Liver (tissue), 9 donors: ENCODE data around the gene CLDN14. TPM values are rescaled to one million over a fixed set of nuclear protein-coding genes. Genes with fewer than 3 reads are reported as not detected.

Experiments used
- DNase-seq: peaks from one replicate; pipeline ENCODE4 v3.0.0-alpha.2; 2017; ENCODE audit warnings: low spot score
- H3K27ac ChIP-seq, 2 donors: one replicate each; pipeline ENCODE4 v1.7.0; 2013; ENCODE audit warnings: inconsistent platforms in 2 of 2, low read length in 2 of 2, control low read depth in 1 of 2, low read depth in 1 of 2, mild to moderate bottlenecking in 1 of 2
- H3K27me3 ChIP-seq, 4 donors: one replicate each; pipeline versions ENCODE4 v1.6.1 to v1.7.0; 2013; ENCODE audit warnings: low read length in 3 of 4, inconsistent platforms in 1 of 4, mild to moderate bottlenecking in 1 of 4, moderate library complexity in 1 of 4; ENCODE audit not compliant: control insufficient read depth in 4 of 4, insufficient read depth in 4 of 4
- H3K36me3 ChIP-seq, 4 donors: one replicate each; pipeline versions ENCODE4 v1.6.1 to v1.7.0; 2013; ENCODE audit warnings: low read length in 3 of 4, mild to moderate bottlenecking in 3 of 4, low read depth in 1 of 4, moderate library complexity in 1 of 4; ENCODE audit not compliant: control insufficient read depth in 4 of 4, insufficient read depth in 3 of 4
- H3K4me1 ChIP-seq, 4 donors: one replicate each; pipeline versions ENCODE4 v1.6.1 to v1.7.0; 2013; ENCODE audit warnings: low read length in 3 of 4, mild to moderate bottlenecking in 3 of 4, moderate library complexity in 1 of 4; ENCODE audit not compliant: control insufficient read depth in 4 of 4, insufficient read depth in 4 of 4
- H3K4me3 ChIP-seq, 3 donors: one replicate each; pipeline versions ENCODE4 v1.6.1 to v1.7.0; 2013; ENCODE audit warnings: low read length in 3 of 3, control low read depth in 1 of 3, low read depth in 1 of 3, mild to moderate bottlenecking in 1 of 3
- H3K9ac ChIP-seq, 2 donors: one replicate each; pipeline ENCODE4 v1.7.0; 2013; ENCODE audit warnings: low read length in 2 of 2, mild to moderate bottlenecking in 2 of 2, moderate library complexity in 2 of 2, control low read depth in 1 of 2, low read depth in 1 of 2
- H3K9me3 ChIP-seq, 4 donors: one replicate each; pipeline versions ENCODE4 v1.6.1 to v1.7.0; 2013; ENCODE audit warnings: low read length in 3 of 4; ENCODE audit not compliant: control insufficient read depth in 4 of 4
- EGR1 ChIP-seq, 2 donors: IDR thresholded peaks; 2 replicates each; pipeline ENCODE4 v1.6.1; 2016 to 2018; ENCODE audit warnings: antibody characterized with exemption in 2 of 2, low read depth in 2 of 2
- FOXA1 ChIP-seq: IDR thresholded peaks from 2 replicates; pipeline ENCODE4 v1.6.1; 2016; ENCODE audit warnings: antibody characterized with exemption
- FOXA2 ChIP-seq: IDR thresholded peaks from 2 replicates; pipeline ENCODE4 v1.6.1; 2016; ENCODE audit warnings: antibody characterized with exemption
- HNF4A ChIP-seq, 2 donors: conservative IDR thresholded peaks; 2 replicates each; pipeline ENCODE4 v1.6.1; 2016; ENCODE audit warnings: antibody characterized with exemption in 2 of 2, mild to moderate bottlenecking in 2 of 2
- HNF4G ChIP-seq: IDR thresholded peaks from 2 replicates; pipeline ENCODE4 v1.6.1; 2016; ENCODE audit warnings: antibody characterized with exemption
- JUND ChIP-seq, 2 donors: IDR thresholded peaks; 2 replicates each; pipeline ENCODE4 v1.6.1; 2016; ENCODE audit warnings: antibody characterized with exemption in 2 of 2
- NR2F2 ChIP-seq: IDR thresholded peaks from 2 replicates; pipeline ENCODE4 v1.6.1; 2016; ENCODE audit warnings: antibody characterized with exemption
- RAD21 ChIP-seq, 2 donors: IDR thresholded peaks; 2 replicates each; pipeline ENCODE4 v1.6.1; 2016; ENCODE audit warnings: antibody characterized with exemption in 2 of 2, mild to moderate bottlenecking in 2 of 2
- RXRA ChIP-seq, 2 donors: IDR thresholded peaks; 2 replicates each; pipeline ENCODE4 v1.6.1; 2017 to 2018; ENCODE audit warnings: antibody characterized with exemption in 2 of 2, mild to moderate bottlenecking in 1 of 2
- SP1 ChIP-seq: IDR thresholded peaks from 2 replicates; pipeline ENCODE4 v1.6.1; 2018; ENCODE audit warnings: antibody characterized with exemption, mild to moderate bottlenecking
- TAF1 ChIP-seq: conservative IDR thresholded peaks from 2 replicates; pipeline ENCODE4 v1.6.1; 2016; ENCODE audit warnings: antibody characterized with exemption, mild to moderate bottlenecking
- YY1 ChIP-seq: IDR thresholded peaks from 2 replicates; pipeline ENCODE4 v1.6.1; 2016; ENCODE audit warnings: antibody characterized with exemption, mild to moderate bottlenecking
- WGBS: extraction: QIAGEN DNeasy Blood & Tissue Kit; methylation state at CpG from one replicate; pipeline ENCODE4 v1.1.7; 2013; 5-methylcytosine and 5-hydroxymethylcytosine counted together
- polyA plus RNA-seq, 2 donors: library from polyadenylated mRNA; stranded (reverse) in 1 of 2; unstranded in 1 of 2; fragments of 200-250 nt in 1 of 2; fragments of >200 nt in 1 of 2; fragmentation: Nextera tagmentation in 1 of 2; extraction: Ambion mirVana in 1 of 2; gene quantifications; one replicate each; pipeline versions ENCODE4 v1.2.1 to v1.2.3, GENCODE V29; 2013 to 2015
- total RNA-seq, 2 donors: library from RNA; depleted of rRNA; stranded (reverse); fragments of >200 nt; gene quantifications; one replicate each; pipeline ENCODE4 v1.2.3, GENCODE V29; 2014
- TF ChIP-seq, protein P1 (sequence below): IDR thresholded peaks from 2 replicates; pipeline ENCODE4 v1.6.1; 2016; ENCODE audit warnings: antibody characterized with exemption
- TF ChIP-seq, protein P2 (sequence below): IDR thresholded peaks from 2 replicates; pipeline ENCODE4 v1.6.1; 2016; ENCODE audit warnings: antibody characterized with exemption
- TF ChIP-seq, protein P3 (sequence below): IDR thresholded peaks from 2 replicates; pipeline ENCODE4 v1.6.1; 2016; ENCODE audit warnings: antibody characterized with exemption
- TF ChIP-seq, protein P4 (sequence below): fragments of 150-350 bp; IDR thresholded peaks from 2 replicates; pipeline ENCODE4 v1.5.1; 2017; ENCODE audit warnings: improper control_type of control experiment, low read depth, low read length; ENCODE audit not compliant: missing input control
- TF ChIP-seq, protein P5 (sequence below): IDR thresholded peaks from 2 replicates; pipeline ENCODE4 v1.6.1; 2016; ENCODE audit warnings: antibody characterized with exemption, mild to moderate bottlenecking
- donor health status: healthy.
- donor health status: healthy.
- donor health status: healthy.
- donor health status: healthy.
- donor health status: healthy.

CLDN14 gene
- total and polyA plus RNA-seq, 4 donors, result 6.3 to 19.4 (median 13.4) TPM

DNA sequence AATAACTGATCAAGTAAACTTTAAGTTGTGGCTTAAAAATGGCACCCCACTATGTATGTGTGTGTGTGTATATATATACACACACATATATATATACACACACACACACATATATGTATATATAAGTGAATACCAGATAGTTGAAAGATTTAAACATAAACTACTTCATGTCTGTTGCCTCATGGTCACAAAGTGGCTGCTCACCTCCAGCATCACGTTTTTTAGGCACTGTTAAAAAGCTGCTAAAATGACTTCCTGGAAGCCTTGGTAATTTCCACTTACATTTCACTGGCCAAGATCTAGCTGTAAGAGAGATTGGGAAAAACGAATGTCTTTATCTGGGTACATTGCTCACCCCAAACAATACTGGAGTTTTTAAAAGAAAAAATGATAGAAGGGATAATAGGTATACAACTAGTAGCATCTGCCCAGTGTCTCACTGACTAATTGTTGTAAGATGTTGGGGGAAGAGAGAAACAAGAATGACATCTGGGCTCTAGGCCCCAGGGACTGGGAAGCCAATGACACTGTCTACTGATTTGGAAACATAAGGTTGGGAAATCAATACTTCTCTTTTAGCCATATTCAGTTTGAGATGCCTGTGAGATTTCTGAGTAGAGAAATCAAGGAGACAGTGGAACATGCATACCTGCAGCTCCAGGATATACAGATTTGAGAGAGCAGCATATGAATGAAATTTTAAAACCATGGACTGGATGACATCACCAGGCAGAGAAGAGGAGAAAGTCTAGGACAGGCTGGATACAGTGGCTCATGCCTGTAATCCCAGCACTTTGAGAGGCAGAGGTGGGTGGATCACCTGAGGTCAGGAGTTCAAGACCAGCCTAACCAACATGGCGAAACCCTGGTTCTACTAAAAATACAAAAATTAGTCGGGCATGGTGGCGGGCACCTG, 42.8 kb downstream of the CLDN14 start:
- H3K4me3 ChIP-seq, result no peak overlapping the region
- no peaks in the 10 kb centered on the region for H3K9me3 ChIP-seq
- no peaks in the 10 kb centered on the region for H3K27me3 ChIP-seq
- DNase-seq, result no peak
- H3K9ac ChIP-seq, result no peak overlapping the region
- no peak overlapping the region for H3K27ac ChIP-seq
- TF ChIP-seq, protein P1, sequence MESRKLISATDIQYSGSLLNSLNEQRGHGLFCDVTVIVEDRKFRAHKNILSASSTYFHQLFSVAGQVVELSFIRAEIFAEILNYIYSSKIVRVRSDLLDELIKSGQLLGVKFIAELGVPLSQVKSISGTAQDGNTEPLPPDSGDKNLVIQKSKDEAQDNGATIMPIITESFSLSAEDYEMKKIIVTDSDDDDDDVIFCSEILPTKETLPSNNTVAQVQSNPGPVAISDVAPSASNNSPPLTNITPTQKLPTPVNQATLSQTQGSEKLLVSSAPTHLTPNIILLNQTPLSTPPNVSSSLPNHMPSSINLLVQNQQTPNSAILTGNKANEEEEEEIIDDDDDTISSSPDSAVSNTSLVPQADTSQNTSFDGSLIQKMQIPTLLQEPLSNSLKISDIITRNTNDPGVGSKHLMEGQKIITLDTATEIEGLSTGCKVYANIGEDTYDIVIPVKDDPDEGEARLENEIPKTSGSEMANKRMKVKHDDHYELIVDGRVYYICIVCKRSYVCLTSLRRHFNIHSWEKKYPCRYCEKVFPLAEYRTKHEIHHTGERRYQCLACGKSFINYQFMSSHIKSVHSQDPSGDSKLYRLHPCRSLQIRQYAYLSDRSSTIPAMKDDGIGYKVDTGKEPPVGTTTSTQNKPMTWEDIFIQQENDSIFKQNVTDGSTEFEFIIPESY, result no peak
- TF ChIP-seq JUND (IDR thresholded peaks at IDR 0.05) (no peak), TAF1 (no peak), FOXA1 (no peak), YY1 (no peak), RAD21 (IDR thresholded peaks at IDR 0.05) (no peak), NR2F2 (no peak), EGR1 (IDR thresholded peaks at IDR 0.05; ENCODE audit: low read depth in 2 of 2) (no peak), HNF4G (no peak), SP1 (no peak), FOXA2 (no peak), HNF4A (conservative IDR thresholded peaks at IDR 0.05) (no peak), RXRA (IDR thresholded peaks at IDR 0.05) (no peak)
- TF ChIP-seq, protein P2, sequence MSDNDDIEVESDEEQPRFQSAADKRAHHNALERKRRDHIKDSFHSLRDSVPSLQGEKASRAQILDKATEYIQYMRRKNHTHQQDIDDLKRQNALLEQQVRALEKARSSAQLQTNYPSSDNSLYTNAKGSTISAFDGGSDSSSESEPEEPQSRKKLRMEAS, result no peak
- TF ChIP-seq, protein P3, sequence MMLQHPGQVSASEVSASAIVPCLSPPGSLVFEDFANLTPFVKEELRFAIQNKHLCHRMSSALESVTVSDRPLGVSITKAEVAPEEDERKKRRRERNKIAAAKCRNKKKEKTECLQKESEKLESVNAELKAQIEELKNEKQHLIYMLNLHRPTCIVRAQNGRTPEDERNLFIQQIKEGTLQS, result no peak
- TF ChIP-seq, protein P4, sequence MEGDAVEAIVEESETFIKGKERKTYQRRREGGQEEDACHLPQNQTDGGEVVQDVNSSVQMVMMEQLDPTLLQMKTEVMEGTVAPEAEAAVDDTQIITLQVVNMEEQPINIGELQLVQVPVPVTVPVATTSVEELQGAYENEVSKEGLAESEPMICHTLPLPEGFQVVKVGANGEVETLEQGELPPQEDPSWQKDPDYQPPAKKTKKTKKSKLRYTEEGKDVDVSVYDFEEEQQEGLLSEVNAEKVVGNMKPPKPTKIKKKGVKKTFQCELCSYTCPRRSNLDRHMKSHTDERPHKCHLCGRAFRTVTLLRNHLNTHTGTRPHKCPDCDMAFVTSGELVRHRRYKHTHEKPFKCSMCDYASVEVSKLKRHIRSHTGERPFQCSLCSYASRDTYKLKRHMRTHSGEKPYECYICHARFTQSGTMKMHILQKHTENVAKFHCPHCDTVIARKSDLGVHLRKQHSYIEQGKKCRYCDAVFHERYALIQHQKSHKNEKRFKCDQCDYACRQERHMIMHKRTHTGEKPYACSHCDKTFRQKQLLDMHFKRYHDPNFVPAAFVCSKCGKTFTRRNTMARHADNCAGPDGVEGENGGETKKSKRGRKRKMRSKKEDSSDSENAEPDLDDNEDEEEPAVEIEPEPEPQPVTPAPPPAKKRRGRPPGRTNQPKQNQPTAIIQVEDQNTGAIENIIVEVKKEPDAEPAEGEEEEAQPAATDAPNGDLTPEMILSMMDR, result no peak
- TF ChIP-seq, protein P5, sequence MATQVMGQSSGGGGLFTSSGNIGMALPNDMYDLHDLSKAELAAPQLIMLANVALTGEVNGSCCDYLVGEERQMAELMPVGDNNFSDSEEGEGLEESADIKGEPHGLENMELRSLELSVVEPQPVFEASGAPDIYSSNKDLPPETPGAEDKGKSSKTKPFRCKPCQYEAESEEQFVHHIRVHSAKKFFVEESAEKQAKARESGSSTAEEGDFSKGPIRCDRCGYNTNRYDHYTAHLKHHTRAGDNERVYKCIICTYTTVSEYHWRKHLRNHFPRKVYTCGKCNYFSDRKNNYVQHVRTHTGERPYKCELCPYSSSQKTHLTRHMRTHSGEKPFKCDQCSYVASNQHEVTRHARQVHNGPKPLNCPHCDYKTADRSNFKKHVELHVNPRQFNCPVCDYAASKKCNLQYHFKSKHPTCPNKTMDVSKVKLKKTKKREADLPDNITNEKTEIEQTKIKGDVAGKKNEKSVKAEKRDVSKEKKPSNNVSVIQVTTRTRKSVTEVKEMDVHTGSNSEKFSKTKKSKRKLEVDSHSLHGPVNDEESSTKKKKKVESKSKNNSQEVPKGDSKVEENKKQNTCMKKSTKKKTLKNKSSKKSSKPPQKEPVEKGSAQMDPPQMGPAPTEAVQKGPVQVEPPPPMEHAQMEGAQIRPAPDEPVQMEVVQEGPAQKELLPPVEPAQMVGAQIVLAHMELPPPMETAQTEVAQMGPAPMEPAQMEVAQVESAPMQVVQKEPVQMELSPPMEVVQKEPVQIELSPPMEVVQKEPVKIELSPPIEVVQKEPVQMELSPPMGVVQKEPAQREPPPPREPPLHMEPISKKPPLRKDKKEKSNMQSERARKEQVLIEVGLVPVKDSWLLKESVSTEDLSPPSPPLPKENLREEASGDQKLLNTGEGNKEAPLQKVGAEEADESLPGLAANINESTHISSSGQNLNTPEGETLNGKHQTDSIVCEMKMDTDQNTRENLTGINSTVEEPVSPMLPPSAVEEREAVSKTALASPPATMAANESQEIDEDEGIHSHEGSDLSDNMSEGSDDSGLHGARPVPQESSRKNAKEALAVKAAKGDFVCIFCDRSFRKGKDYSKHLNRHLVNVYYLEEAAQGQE, result no peak
- 86% methylated on average over 5 of the region's 5 CpGs for WGBS
- H3K36me3 ChIP-seq, result no peaks in the 10 kb centered on the region
- no peaks in the 10 kb centered on the region for H3K4me1 ChIP-seq
